PFSK-1 (cell line): ENCODE results near the gene TBRG4.

Source experiments
- FOXP2 ChIP-seq: optimal IDR thresholded peaks from 2 replicates; pipeline ENCODE3; 2011; ENCODE audit warnings: borderline replicate concordance, control low read depth, inconsistent platforms; ENCODE audit not compliant: insufficient read depth; ENCODE audit errors: extremely low read length, extremely low read depth
- POLR2AphosphoS5 ChIP-seq: IDR thresholded peaks from 2 replicates; pipeline ENCODE4 v1.6.1; 2012; ENCODE audit warnings: low read depth, mild to moderate bottlenecking, control low read depth, low read length, moderate library complexity
- SIN3A ChIP-seq: IDR thresholded peaks from 2 replicates; pipeline ENCODE4 v1.6.1; 2012; ENCODE audit warnings: mild to moderate bottlenecking, low read length, moderate library complexity, borderline replicate concordance; ENCODE audit not compliant: insufficient read depth
- TAF1 ChIP-seq: IDR thresholded peaks from 2 replicates; pipeline ENCODE4 v1.6.1; 2012; ENCODE audit warnings: low read length, control low read depth, borderline replicate concordance; ENCODE audit not compliant: insufficient read depth

GRCh38 chr7:45099891-45100760 is 11.4 kb downstream of the TBRG4 start:
- TF ChIP-seq POLR2AphosphoS5 (no peak; the same call in 1 of the 2 replicates), TAF1 (no peak), SIN3A (no peak), FOXP2 (no peak)
